ENCODE data around the gene WDR88.

DNA sequence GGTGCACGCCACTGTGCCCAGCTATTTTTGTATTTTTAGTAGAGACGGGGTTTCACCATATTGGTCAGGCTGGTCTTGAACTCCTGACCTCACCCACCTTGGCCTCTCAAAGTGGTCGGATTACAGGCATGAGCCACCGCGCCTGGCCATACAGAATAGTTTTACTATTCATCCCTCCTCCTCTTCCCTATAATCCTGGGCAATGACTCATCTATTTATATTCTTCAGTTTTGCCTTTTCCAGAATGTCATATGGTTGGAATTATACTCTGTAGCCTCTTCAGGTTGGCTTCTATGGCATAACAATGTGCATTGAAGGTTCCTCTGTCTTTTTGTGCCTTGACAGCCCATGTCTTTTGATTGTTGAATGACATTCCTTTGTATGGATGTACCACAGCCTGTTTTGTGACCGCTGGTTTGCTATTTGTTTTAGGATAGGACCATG, 40.0 kb downstream of the WDR88 start:
- no peak for TF ChIP-seq POLR2A (IDR thresholded peaks at IDR 0.05)
- TF ChIP-seq, protein P1, sequence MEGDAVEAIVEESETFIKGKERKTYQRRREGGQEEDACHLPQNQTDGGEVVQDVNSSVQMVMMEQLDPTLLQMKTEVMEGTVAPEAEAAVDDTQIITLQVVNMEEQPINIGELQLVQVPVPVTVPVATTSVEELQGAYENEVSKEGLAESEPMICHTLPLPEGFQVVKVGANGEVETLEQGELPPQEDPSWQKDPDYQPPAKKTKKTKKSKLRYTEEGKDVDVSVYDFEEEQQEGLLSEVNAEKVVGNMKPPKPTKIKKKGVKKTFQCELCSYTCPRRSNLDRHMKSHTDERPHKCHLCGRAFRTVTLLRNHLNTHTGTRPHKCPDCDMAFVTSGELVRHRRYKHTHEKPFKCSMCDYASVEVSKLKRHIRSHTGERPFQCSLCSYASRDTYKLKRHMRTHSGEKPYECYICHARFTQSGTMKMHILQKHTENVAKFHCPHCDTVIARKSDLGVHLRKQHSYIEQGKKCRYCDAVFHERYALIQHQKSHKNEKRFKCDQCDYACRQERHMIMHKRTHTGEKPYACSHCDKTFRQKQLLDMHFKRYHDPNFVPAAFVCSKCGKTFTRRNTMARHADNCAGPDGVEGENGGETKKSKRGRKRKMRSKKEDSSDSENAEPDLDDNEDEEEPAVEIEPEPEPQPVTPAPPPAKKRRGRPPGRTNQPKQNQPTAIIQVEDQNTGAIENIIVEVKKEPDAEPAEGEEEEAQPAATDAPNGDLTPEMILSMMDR (IDR thresholded peaks at IDR 0.05): no peak
